ACC112 (cell line): ENCODE data around the gene AQP5.

Source experiments
- H2AFZ ChIP-seq: fragments of 200-600 bp; sonication (generic); one replicate; pipeline ENCODE4 v1.6.0; 2017; ENCODE audit warnings: antibody characterized with exemption, low read length; ENCODE audit not compliant: unreplicated experiment
- H3K27ac ChIP-seq: fragments of 200-600 bp; sonication (generic); 2 replicates; pipeline ENCODE4 v1.5.1; 2014; ENCODE audit warnings: low read depth, mild to moderate bottlenecking, antibody characterized with exemption, low read length, moderate library complexity
- H3K27me3 ChIP-seq: fragments of 200-600 bp; sonication (generic); 2 replicates; pipeline ENCODE4 v1.6.1; 2014; ENCODE audit warnings: mild to moderate bottlenecking, antibody characterized with exemption, low read length, moderate library complexity, mixed read lengths; ENCODE audit not compliant: insufficient read depth
- H3K36me3 ChIP-seq: fragments of 200-600 bp; sonication (generic); 2 replicates; pipeline ENCODE4 v1.6.1; 2016; ENCODE audit warnings: mild to moderate bottlenecking, antibody characterized with exemption, low read length, moderate library complexity, mixed read lengths; ENCODE audit not compliant: insufficient read depth
- H3K4me1 ChIP-seq: fragments of 200-600 bp; sonication (generic); one replicate; pipeline ENCODE4 v1.6.1; 2016; ENCODE audit warnings: low read length, mixed read lengths; ENCODE audit not compliant: insufficient read depth, unreplicated experiment, control insufficient read depth
- H3K4me3 ChIP-seq: fragments of 200-600 bp; sonication (generic); 2 replicates; pipeline ENCODE4 v1.5.1; 2014; ENCODE audit warnings: mild to moderate bottlenecking, low read depth, low read length
- H3K79me2 ChIP-seq: fragments of 200-600 bp; sonication (generic); one replicate; pipeline ENCODE4 v1.6.0; 2016; ENCODE audit warnings: low read length; ENCODE audit not compliant: control insufficient read depth, unreplicated experiment, insufficient read depth

AQP5 gene

DNA sequence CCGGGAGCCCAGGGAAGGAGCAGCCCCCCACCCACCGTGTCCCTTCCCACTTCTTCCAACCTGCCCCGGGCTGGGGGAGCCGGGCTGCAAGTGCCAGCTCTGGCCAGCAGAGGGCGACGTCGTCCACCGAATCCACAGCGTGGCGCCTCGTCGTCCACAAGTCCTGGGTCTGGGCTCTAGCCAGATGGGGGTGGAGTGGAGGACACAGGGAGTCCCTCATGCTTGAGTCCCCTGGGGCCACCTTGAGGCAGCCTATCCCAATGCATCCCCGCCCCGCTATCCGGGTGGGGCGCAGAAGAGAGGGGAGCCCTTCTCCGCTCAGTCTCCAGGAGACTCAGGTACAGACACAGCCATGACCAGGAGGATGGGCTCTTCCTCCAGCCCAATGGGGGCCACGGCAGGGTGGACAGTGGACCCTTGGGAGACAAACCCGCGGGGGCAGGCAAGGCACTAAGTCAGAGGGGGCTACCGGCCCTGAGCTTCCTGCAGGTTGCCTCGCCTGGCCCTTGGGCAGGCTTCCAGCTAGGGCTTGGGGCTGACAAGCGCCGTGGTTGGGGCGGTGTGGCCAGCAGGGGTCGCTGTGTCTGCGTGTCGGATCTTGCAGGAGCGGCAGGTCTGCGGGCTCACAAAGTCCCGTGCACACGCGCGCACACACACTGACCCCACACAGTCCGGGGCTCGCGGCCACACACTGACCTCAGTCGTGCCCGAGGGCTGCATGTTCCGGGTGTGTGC lies 5.5 kb downstream of the AQP5 start:
- Histone ChIP-seq H3K4me1 (peaks cover 10% of the 10 kb centered on the region), H2AFZ (no peak overlapping the region), H3K27ac (no peak overlapping the region), H3K27me3 (peaks cover 16% of the 10 kb centered on the region), H3K79me2 (no peaks in the 10 kb centered on the region), H3K36me3 (no peaks in the 10 kb centered on the region), H3K4me3 (peak overlapping the region; percentile 69)

DNA sequence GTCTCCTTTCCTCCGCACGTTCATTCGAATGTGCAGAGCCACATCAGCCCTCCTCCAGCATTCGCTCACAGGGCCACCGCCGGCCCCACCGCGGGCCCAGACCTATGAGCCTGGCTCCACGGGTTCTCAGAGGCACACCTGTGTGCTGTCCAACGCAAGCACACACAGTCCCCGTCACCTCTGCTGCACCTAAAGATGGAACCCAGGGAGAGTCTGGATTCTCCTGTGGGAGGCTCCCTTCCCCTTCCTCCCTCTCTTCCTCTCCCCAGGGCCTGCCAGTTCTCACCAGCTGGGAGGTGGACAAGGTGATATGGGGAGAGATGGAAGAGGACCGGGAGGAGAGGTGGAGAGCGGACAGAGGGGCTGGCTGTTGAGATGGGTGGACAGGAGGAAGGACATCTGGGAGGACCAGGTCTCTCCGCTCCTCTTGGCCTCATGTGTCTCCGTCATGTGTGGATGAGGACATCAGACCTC lies 6.1 kb downstream of the AQP5 start:
- H3K36me3 ChIP-seq: no peaks in the 10 kb centered on the region
- H3K4me3 ChIP-seq: peak overlapping the region; percentile 69; the same call in 1 of the 2 replicates
- H2AFZ ChIP-seq: no peak overlapping the region
- no peak overlapping the region for H3K27ac ChIP-seq
- H3K4me1 ChIP-seq: peaks cover 6% of the 10 kb centered on the region
- no peaks in the 10 kb centered on the region for H3K79me2 ChIP-seq
- H3K27me3 ChIP-seq: peaks cover 16% of the 10 kb centered on the region

DNA sequence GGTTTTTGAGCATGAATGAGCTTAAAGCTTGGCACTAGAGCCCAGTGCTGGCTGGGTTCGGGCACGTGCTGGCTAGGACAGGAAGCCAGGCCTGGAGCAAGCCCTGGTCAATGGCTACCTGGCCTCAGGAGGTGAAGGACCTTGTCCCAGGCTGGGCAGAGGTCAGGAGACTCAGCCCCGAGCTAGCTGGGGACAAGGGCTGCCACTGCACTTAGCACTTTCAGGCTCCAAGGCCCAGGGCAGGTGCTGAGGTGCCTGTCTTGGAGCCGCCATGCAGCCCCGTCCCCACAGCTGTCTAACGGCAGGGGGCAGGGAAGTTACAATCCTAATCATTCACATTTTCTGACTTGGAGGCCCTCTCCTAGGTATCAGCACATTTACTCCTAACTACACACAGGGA lies 6.8 kb downstream of the AQP5 start:
- no peak overlapping the region for H3K27ac ChIP-seq
- no peaks in the 10 kb centered on the region for H3K79me2 ChIP-seq
- peaks cover under 1% of the 10 kb centered on the region for H3K4me1 ChIP-seq
- peaks cover 16% of the 10 kb centered on the region for H3K27me3 ChIP-seq
- H3K4me3 ChIP-seq: no peak overlapping the region
- no peaks in the 10 kb centered on the region for H3K36me3 ChIP-seq
- no peak overlapping the region for H2AFZ ChIP-seq

DNA sequence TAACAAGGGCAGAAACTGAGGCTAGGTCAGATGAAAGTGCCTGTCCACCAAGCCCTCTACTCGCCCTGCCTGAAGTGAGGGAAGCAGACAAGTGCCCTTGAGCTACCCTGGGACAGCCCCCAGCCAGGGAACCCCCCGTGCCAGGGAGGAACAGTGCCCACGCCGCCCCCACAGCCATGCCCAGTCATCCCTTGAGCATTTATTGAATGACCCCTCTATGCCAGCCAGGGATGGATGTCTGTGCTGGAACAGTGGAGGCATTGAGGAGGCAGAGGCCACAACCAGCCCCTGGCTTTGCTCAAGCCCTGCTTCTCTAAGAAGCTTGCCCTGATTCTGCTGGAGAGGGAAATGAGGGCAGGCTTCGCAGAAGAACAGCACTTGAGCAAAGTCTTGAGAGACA lies 7.4 kb downstream of the AQP5 start:
- no peaks in the 10 kb centered on the region for H3K4me1 ChIP-seq

DNA sequence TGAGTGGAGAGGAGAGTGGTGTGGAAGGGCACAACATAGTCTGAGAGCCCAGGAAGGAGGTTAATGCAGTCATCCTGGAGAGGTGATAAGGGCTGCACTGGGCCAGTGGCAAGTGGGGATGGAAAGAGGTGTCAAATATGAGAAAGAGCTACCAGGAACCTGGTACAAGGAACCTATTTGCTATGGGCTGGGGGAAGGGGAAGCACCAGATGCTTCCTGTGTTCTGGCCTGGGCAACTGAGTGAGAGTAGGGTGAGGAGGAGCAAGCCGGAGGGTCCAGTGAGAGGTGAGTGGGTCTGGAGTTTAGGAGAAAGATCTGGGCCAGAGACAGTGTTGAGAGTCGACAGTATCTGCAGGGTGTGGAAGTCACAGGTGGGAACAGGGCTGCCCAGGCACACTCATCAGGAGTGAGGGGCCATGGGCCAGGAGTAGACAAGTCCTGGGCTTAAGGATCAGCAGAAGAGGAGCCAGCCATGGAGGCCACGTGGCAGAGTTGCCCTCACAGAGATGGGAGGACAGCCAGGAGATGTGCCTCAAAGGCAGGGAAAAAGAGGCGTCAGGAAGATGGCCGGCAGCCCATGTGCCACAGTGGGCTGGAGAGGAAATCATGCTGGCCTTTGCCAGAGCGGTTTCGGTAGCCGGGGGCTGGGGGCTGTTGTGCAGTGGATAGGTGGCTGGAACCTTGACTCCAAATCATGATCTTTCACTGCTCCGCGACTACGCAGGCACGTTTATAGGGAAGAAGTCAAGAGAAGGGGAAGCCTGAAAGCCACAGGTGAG lies 8.2 kb downstream of the AQP5 start:
- H3K4me1 ChIP-seq: no peaks in the 10 kb centered on the region
- H3K4me3 ChIP-seq: no peak overlapping the region
- H3K27me3 ChIP-seq: peaks cover 16% of the 10 kb centered on the region
- no peaks in the 10 kb centered on the region for H3K79me2 ChIP-seq
- no peak overlapping the region for H2AFZ ChIP-seq
- H3K36me3 ChIP-seq: no peaks in the 10 kb centered on the region
- no peak overlapping the region for H3K27ac ChIP-seq

More for the DNA sequence above, 7.4 kb downstream of the AQP5 start:
- Histone ChIP-seq H3K4me3 (no peak overlapping the region), H2AFZ (no peak overlapping the region), H3K36me3 (no peaks in the 10 kb centered on the region), H3K79me2 (no peaks in the 10 kb centered on the region), H3K27me3 (peaks cover 16% of the 10 kb centered on the region), H3K27ac (no peak overlapping the region)

DNA sequence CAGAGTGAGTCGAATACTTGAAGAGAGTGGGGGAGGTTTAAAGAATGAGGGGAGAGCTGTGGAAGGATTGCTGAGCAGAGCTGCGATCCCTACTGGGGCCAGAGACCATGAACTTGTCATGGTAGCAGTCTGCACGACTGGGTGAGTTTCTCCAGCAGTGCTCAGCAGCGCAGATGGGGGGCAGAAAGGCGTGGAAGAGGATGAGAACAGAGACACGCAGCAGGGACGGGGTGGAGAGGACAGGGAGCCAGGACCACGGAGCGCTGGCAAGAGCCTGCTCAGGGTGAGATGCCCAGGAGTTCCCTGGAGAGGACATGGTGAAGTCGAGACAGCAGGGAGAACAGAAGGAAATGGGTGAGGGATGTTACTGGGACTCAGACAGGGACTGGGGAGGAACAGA lies 9.0 kb downstream of the AQP5 start:
- no peaks in the 10 kb centered on the region for H3K4me1 ChIP-seq
- H3K27me3 ChIP-seq: peaks cover 16% of the 10 kb centered on the region
- no peak overlapping the region for H3K27ac ChIP-seq
- no peaks in the 10 kb centered on the region for H3K79me2 ChIP-seq
- H2AFZ ChIP-seq: no peak overlapping the region
- H3K36me3 ChIP-seq: no peaks in the 10 kb centered on the region
- H3K4me3 ChIP-seq: no peak overlapping the region

DNA sequence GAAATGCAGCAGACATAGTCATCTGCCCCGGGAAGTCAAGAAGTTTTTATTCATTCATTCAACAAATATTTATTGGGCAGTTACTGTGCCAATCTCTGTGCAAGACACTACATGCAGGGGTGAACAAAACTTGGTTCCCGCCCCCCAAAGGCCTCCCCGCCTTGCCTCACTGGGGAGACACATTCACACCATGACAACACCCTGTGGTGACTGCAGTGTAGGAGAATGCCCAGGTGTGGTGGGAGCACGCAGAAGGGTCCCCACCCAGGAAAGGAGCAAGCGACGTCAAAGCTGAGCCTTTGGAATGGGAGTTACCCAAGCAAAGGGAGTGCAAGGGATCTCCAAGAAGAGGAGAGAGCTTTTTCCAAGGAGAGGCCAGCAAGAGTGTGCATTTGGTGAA lies 9.5 kb downstream of the AQP5 start:
- no peak overlapping the region for H2AFZ ChIP-seq
- no peak overlapping the region for H3K27ac ChIP-seq
- H3K4me3 ChIP-seq: no peak overlapping the region
- H3K36me3 ChIP-seq: no peaks in the 10 kb centered on the region
- no peaks in the 10 kb centered on the region for H3K79me2 ChIP-seq
- H3K4me1 ChIP-seq: no peaks in the 10 kb centered on the region
- peaks cover 16% of the 10 kb centered on the region for H3K27me3 ChIP-seq

DNA sequence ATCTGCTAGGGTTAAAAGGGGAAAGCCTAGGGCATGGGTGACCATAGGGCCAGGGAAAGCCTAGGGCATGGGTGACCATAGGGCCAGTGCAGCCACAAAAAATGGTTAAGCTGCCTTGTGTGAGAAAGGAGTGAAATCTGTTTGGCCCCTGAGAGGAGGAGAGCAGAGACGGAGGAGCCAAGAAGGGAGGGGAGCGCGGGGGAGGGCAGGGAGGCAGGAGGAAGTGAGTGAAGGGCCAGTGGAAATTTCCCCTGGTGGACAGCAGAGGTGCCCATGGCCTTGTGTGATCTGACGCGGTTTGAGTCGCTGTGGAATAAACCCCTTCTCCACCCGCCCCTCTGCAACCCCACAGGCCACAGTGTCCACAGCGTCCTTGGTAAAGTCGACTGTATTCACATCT lies 10.5 kb downstream of the AQP5 start:
- H3K79me2 ChIP-seq: no peaks in the 10 kb centered on the region
- no peak overlapping the region for H3K4me3 ChIP-seq
- H3K27ac ChIP-seq: no peak overlapping the region
- peaks cover 16% of the 10 kb centered on the region for H3K27me3 ChIP-seq
- no peak overlapping the region for H2AFZ ChIP-seq
- H3K4me1 ChIP-seq: no peaks in the 10 kb centered on the region
- H3K36me3 ChIP-seq: no peaks in the 10 kb centered on the region

DNA sequence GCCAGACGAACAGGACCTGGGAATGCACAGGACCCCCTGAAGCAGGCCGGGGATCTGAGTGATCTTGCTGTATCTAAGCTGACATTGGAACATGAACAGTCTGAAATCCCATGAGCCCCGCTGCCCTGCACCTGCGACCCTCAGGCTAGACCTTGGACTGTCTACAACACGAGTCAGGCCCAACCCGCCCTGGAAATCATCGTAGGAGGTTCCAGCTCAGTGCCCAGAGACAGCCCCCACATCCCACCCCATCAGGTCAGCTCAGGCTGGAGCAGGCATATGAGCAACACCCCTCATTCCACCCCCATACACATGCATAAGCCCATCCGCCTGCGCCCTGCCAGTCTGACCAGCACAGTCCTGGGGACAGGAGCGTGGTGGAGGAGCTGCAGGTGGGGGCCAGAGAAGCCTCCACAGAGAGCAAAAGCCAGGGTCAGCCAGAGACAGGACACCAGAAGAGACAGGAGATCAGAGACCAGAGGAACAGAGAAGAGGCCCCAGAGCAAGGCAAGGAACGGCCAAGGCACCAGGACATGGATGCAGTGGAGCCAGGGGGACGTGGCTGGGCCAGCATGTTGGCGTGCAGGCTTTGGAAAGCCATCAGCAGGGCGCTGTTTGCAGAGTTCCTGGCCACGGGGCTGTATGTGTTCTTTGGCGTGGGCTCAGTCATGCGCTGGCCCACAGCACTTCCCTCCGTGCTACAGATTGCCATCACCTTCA lies 11.1 kb downstream of the AQP5 start, which contains the start of gene AQP6:
Gene AQP6, plus strand, starts transcription at position 307 of the 720 bp plus-strand sequence. Its CDS starts 227 bp downstream, at position 534.
- H3K79me2 ChIP-seq: no peaks in the 10 kb centered on the region
- no peak within 1 kb of the TSS for H3K4me3 ChIP-seq
- no peaks in the 10 kb centered on the region for H3K4me1 ChIP-seq
- no peak within 1 kb of the TSS for H3K27ac ChIP-seq
- H2AFZ ChIP-seq: no peak within 1 kb of the TSS
- H3K27me3 ChIP-seq: peaks cover 16% of the 10 kb centered on the region
- H3K36me3 ChIP-seq: no peaks in the 10 kb centered on the region

DNA sequence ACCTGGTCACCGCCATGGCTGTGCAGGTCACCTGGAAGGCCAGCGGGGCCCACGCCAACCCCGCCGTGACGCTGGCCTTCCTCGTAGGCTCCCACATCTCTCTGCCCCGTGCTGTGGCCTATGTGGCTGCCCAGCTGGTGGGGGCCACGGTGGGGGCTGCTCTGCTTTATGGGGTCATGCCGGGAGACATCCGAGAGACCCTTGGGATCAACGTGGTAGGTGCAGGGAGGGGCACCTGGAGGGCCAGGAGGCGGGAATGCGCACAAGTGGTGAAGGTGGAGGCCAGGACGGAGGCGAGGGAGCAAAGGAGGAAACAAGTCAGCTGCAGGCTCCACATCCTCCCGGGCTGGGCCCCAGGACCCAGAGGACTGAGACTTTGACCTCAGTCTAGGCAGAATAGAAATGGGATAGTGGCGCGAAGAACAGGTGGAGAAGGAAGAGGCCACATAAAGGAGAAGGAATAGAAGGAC lies 11.7 kb downstream of the AQP5 start:
- no peak overlapping the region for H3K4me3 ChIP-seq
- H3K27me3 ChIP-seq: peaks cover 16% of the 10 kb centered on the region
- H3K79me2 ChIP-seq: no peaks in the 10 kb centered on the region
- no peaks in the 10 kb centered on the region for H3K36me3 ChIP-seq
- no peak overlapping the region for H3K27ac ChIP-seq
- no peaks in the 10 kb centered on the region for H3K4me1 ChIP-seq
- no peak overlapping the region for H2AFZ ChIP-seq
